IPS-18a (cell line): Measurements from ENCODE around the gene F8.
A peak's percentile ranks its signal among the peaks of the same experiment; 100 is the strongest.
"Not testable (repeated sequence)": the region's sequence is repeated elsewhere in the genome, so short reads cannot be mapped to it uniquely, and the experiment has no call there.

Experiments
- H3K27ac ChIP-seq: one replicate; pipeline ENCODE4 v1.5.1; 2013; ENCODE audit warnings: low read length
- H3K27me3 ChIP-seq: one replicate; pipeline ENCODE4 v1.6.1; 2013; ENCODE audit warnings: mild to moderate bottlenecking, low read length; ENCODE audit not compliant: control insufficient read depth, insufficient read depth
- H3K36me3 ChIP-seq: one replicate; pipeline ENCODE4 v1.6.1; 2013; ENCODE audit warnings: low read depth, low read length; ENCODE audit not compliant: control insufficient read depth
- H3K4me1 ChIP-seq: one replicate; pipeline ENCODE4 v1.6.1; 2013; ENCODE audit warnings: low read depth, low read length; ENCODE audit not compliant: control insufficient read depth
- H3K4me3 ChIP-seq: one replicate; pipeline ENCODE4 v1.5.1; 2013; ENCODE audit warnings: low read length
- H3K9ac ChIP-seq: one replicate; pipeline ENCODE4 v1.6.1; 2013; ENCODE audit warnings: mild to moderate bottlenecking, low read length, moderate library complexity
- H3K9me3 ChIP-seq: one replicate; pipeline ENCODE4 v1.6.1; 2013; ENCODE audit warnings: low read depth, low read length; ENCODE audit not compliant: control insufficient read depth

Gene F8

DNA sequence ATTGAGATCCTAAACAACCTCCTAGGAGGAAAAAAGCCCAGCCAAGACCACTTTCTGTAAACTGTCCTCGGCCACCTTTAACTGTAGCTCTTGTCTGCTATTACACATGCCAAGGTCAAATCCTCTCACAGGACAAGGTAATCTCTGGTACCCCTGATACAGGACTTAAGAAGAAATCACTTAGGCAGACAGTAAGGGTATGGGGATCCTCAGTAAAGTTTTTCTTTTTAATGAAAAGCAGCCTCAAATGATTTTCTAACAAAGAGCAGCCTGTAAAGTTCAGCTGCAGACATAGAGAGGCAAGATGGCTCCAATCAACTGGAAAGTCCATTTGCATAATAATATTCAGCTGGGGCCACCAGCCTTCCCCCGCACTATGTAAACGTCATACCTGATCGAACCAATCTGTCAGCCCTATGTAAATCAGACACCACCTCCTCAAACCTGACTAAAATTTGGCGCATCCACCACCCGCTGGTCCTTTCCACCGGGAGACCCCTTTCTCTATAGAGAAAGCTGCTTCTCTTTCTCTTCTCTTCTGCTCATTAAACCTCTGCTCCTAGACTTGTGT, 202.7 kb downstream of the F8 start:
- H3K9ac ChIP-seq = no peak overlapping the region
- H3K36me3 ChIP-seq = no peaks in the 10 kb centered on the region
- H3K4me1 ChIP-seq = peaks cover 10% of the 10 kb centered on the region
- peaks cover 9% of the 10 kb centered on the region for H3K9me3 ChIP-seq
- no peaks in the 10 kb centered on the region for H3K27me3 ChIP-seq
- H3K4me3 ChIP-seq = no peak overlapping the region
- no peak overlapping the region for H3K27ac ChIP-seq

DNA sequence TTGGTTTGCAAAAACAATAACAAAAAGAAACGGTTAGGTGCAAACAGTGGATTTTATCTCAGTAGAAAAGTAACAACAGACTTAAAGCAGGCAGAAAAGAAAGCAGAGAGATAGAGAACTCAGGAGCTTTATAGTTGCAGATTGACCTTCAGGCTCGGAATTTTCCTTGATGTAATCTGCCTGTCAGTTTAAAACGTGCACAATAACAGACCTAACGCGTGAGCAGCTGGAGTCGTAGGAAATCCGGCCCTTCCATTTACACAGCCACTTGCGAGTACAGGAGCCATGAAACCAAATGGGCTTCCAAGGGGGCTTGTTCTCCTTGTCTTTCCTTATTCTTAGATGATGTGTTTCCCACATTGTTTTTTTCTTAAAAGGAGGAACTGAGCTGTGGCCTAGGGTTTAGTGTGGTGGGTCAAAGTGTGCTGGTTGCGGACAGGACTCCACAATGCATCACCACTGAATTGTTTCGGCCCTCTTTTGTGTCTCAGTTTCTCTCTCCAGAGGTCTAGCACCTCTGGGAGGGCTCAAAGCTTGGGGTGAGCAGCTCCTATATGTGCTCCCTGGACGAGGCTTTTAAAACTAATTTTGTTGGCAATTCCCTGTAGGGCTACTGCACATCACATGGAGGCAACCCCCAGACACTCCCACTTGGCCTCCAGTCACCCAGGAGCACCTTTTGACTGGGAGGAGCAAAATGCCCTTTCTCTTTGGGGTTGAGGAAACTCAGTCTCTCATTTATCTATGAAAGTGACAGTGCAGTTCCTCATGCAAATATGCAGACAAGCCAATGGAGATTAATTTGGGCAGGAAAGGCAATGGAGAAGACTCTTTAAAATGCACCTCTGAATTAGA, 203.4 kb downstream of the F8 start:
- no peaks in the 10 kb centered on the region for H3K36me3 ChIP-seq
- no peak overlapping the region for H3K27ac ChIP-seq
- H3K9me3 ChIP-seq = peaks cover 6% of the 10 kb centered on the region
- H3K27me3 ChIP-seq = no peaks in the 10 kb centered on the region
- no peak overlapping the region for H3K9ac ChIP-seq
- H3K4me3 ChIP-seq = no peak overlapping the region
- peaks cover 10% of the 10 kb centered on the region for H3K4me1 ChIP-seq

DNA sequence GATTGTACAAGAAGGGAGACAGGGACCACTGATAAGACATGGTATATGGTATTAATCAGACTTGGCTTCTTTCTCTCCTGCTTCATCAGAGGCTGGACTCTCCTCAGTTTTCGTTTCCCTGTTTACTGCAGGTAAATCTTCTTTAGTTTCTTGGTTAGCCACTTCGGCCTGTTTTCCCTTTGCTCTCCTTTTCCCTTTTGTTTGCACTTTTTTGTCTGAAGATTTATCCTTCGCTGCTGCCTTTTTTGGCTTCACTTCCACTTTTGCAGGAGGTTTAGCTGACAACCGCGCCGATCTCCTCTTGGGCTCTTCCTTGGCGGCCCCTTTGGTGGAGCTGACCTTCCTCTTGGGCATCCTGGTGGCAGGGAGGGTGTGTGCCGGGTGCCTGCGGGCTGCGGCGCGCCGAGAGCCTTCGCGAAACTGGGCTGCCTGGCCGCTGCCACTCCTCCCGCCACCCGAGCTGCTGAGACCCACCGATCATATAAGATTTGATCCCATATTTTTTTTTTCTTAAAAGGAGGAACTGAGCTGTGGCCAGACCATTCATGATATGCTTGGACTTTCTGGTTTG, 205.4 kb downstream of the F8 start:
- H3K9ac ChIP-seq, H3K36me3 ChIP-seq, H3K27ac ChIP-seq, H3K27me3 ChIP-seq, H3K4me3 ChIP-seq: not testable (repeated sequence)
- peaks cover 16% of the 10 kb centered on the region for H3K4me1 ChIP-seq
- peaks cover 14% of the 10 kb centered on the region for H3K9me3 ChIP-seq

DNA sequence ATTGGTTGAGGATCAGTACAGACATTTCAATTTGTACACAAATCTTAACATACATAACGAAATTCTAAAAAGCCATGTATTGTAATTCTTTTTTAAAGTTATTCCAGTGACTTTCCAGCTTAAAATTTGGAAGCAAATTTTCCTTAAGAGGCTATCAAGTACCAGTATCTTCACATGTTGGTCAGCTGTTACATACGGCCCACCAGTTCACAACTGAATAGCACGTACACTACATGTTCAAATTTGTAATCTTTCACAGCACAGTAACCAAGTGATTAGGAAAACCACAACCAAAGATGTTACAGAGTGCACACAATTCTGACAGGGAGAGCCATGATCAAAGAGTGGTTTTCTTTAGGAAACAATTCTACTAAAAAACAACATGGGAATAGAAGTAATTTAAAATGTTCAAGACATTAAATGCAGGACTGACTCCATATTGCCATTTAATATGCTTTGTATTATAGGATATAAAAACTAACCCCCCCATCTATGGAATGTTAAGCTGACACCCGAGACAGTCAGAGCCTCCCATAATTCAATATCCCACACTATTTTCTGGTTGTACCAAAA, 206.1 kb downstream of the F8 start:
- H3K36me3 ChIP-seq, H3K9ac ChIP-seq, H3K27ac ChIP-seq, H3K27me3 ChIP-seq, H3K4me3 ChIP-seq: not testable (repeated sequence)
- Histone ChIP-seq H3K4me1 (peaks cover 16% of the 10 kb centered on the region), H3K9me3 (peaks cover 14% of the 10 kb centered on the region)

DNA sequence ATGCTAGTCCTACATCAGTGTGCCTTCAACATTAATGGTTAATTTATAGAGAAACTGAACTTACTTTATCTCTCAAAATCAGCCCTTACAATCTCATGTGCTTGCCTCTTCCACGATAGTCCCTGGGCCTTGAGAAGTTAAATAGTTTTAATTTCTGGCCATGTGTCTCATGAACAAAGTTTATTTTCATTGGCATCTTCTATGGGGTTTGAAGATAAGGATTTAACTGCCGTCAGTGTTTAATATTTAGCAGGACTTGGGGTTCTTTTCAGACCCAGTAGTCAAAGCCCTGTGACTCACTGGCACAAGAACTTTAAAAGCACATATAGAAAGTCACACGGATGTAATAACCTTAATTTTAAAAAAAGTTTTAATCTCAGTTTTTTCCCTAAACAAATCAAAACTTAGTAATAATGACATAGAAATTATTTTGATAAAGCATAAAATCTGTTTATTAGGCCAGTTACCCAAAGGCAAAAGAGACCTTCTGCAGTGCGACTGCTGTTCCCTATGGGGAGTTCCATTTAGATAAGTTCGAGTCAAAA, 207.2 kb downstream of the F8 start:
- Histone ChIP-seq H3K27me3 (no peaks in the 10 kb centered on the region), H3K27ac (no peak overlapping the region), H3K4me3 (no peak overlapping the region), H3K36me3 (no peaks in the 10 kb centered on the region), H3K9me3 (peaks cover 14% of the 10 kb centered on the region), H3K4me1 (peaks cover 7% of the 10 kb centered on the region), H3K9ac (no peak overlapping the region)

DNA sequence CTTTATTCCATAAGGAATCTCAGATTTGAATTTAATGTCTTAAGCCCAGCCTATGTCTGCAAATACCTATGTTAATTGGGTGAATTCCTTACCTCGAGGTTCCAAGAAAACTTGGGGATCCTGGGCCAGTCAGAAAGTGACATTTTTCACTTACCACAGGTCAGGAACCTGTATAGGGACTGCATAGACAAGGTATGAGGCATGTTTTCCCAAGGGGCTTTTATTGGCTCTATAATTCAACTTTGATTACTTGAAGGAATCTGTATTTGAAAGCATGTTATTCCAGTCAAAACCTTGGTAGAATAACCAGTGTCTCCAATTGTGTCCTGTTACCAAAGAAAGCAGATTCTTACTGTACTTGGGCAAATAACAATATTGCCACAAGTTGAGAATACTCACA, 208.7 kb downstream of the F8 start:
- peaks cover 6% of the 10 kb centered on the region for H3K4me1 ChIP-seq
- H3K4me3 ChIP-seq = no peak overlapping the region
- H3K9me3 ChIP-seq = peaks cover 14% of the 10 kb centered on the region
- no peak overlapping the region for H3K9ac ChIP-seq
- no peaks in the 10 kb centered on the region for H3K27me3 ChIP-seq
- H3K36me3 ChIP-seq = no peaks in the 10 kb centered on the region
- no peak overlapping the region for H3K27ac ChIP-seq

DNA sequence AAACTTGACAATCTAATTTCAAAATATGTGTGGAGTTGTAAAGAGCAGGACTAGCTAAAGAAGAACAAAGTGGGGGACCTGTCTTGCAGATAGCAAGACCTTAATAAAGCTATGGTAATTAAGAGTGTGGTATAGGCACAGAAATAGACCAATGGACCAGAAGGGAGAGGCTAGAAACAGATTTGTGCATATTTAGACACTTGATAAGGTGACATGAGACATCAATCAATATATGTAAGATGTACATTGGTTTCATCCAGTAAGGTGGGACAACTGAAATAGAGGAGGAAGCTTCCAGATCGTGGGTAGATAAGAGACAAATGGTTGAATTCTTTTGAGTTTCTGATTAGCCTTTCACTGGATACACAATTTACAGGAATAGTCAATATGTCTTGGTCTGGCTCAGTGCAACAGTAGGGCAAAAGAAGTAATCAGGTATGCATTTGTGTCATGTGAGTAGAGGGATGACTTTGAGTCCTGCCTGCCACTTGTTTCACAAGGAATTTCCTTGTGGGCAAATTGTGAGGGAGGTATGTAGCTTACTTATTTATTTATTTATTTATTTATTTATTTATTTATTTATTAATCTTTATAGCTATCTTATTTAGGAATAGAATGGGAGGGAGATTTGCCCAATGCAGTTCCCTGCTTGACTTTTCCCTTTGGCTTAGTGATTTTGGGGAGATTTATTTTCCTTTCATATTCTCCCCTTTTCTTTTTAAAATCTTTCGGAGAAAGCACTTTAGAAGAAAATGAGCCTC, 210.0 kb downstream of the F8 start:
- Histone ChIP-seq H3K9ac (no peak overlapping the region), H3K4me3 (no peak overlapping the region), H3K27me3 (no peaks in the 10 kb centered on the region), H3K36me3 (no peaks in the 10 kb centered on the region), H3K27ac (no peak overlapping the region), H3K4me1 (peaks cover 6% of the 10 kb centered on the region), H3K9me3 (peaks cover 14% of the 10 kb centered on the region)

DNA sequence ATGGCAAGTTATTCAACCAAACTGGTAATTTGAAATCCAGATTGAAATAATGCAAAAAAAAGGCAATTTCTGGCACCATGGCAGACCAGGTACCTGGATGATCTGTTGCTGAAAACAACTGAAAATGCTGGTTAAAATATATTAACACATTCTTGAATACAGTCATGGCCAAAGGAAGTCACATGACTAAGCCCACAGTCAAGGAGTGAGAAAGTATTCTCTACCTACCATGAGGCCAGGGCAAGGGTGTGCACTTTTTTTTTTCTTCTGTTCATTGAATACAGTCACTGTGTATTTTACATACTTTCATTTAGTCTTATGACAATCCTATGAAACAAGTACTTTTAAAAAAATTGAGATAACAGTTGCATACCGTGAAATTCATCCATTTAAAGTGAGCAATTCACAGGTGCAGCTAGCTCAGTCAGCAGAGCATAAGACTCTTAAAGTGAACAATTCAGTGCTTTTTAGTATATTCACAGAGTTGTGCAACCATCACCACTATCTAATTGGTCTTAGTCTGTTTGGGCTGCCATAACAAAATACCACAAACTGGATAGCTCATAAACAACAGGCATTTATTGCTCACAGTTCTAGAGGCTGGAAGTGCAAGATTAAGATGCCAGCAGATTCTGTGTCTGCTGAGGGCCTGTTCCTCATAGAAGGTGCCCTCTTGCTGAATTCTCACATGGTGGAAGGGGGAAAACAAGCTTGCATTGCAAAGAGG, 212.4 kb downstream of the F8 start:
- peaks cover 13% of the 10 kb centered on the region for H3K27me3 ChIP-seq
- H3K9me3 ChIP-seq = peaks cover 12% of the 10 kb centered on the region
- no peak overlapping the region for H3K4me3 ChIP-seq
- H3K36me3 ChIP-seq = no peaks in the 10 kb centered on the region
- H3K4me1 ChIP-seq = peaks cover 11% of the 10 kb centered on the region
- H3K27ac ChIP-seq = no peak overlapping the region
- H3K9ac ChIP-seq = no peak overlapping the region

DNA sequence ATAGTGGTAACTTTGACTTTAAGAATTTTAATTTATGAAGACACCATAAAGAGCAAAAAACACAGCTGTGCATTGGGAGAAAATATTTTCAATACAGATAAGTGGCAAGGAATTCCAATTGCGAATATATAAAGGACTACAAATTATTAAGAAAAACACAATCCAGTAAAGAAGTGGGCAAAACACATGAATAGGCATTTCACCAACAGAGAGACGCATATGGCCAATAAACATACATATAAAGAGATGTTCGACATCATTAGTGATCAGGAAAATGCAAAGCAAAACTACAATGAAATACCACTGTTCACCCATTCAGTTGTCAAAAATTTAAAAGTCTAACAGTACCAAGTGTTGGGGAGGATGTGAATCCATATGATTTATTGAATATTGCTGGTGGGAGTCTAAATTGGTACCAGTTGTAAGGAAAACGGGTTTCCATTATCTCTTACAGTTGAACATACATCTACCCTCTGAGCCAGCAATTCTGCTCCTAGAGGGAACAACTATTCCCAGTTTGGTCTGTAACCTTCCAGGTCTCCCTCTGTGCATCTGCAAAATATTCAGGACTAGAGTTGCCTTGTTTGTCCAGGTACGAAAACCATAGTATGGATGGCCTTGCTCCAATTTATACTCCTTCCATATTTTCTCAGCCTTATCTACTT, 215.6 kb downstream of the F8 start:
- Histone ChIP-seq H3K9ac (no peak overlapping the region), H3K27ac (no peak overlapping the region), H3K4me3 (no peak overlapping the region), H3K36me3 (no peaks in the 10 kb centered on the region), H3K4me1 (peaks cover 5% of the 10 kb centered on the region), H3K27me3 (peaks cover 44% of the 10 kb centered on the region), H3K9me3 (peaks cover 3% of the 10 kb centered on the region)

DNA sequence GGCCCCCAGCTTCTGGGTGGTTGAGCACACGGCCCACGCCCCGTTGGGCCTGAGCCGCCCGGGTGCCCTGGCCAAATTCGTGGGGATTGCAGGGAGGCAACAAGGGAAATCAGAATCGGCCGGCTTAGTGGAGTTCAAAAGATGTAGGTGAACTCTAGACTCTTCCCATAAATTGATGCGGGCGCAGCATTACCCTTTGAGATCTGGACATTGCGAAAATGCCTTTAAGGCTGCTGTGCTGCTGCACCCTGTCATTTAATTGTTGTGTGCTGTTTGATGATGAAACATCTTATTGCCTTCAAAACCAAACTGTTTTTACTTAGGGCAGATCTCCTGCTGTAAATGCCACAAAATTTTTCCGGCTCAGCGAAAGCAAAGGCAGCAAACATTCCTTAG, 216.8 kb downstream of the F8 start:
- peak overlapping the region; percentile 17 for H3K9ac ChIP-seq
- H3K9me3 ChIP-seq = peaks cover 3% of the 10 kb centered on the region
- peak overlapping the region; percentile 52 for H3K4me3 ChIP-seq
- peaks cover 56% of the 10 kb centered on the region for H3K27me3 ChIP-seq
- H3K4me1 ChIP-seq = peaks cover 5% of the 10 kb centered on the region
- no peak overlapping the region for H3K27ac ChIP-seq
- no peaks in the 10 kb centered on the region for H3K36me3 ChIP-seq
